ENCODE results near the gene EN2. TPM values are rescaled to one million over a fixed set of nuclear protein-coding genes. Genes with fewer than 3 reads are reported as not detected.

The EN2 gene
- total RNA-seq, 2 experiments from 2014 or later = not detected

DNA sequence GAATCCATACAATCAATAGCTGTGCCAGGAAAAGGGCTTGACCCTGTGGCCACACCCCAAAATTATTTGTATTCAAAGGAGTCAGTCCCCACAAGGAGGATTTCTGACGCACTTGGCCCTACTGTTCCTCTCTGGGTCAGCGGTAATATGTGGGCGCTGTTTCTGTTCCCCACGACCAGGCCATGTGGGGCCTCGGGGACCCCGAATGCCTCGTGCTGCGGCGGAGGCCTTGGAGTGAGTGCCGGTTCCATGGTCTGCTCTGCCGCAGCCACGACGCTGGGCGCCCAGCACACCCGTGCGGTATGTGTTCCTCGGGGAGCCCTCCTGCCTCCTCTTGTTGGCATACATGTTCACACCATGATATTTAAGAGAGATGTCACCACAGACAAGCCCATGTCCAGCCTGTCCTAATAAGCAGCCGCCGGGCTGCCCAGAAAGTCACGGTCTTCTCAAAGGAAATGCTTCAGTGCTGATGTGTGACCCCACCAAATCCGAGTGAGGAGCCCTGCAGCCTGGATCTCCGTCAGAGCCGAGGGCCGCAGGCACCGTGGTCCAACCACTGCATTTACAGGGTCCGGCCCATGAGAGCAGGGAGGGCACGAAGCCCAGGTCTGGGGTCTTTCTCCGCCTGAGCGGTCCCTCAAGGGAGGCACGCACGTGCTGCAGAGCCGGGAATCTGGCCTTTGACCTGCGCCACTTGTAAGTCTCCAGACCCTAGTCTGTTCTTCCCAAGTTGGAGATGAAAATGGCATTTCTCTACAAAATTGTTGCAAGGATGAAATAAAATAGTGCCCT is 36.0 kb downstream of the EN2 start:
- DNase-seq = no peak
- no peaks in the 10 kb centered on the region for H3K9me3 Mint-ChIP-seq
- peaks cover 19% of the 10 kb centered on the region for H3K4me1 Mint-ChIP-seq
- CTCF ChIA-PET = no interaction called here
- POLR2A ChIA-PET = no interaction called here
- H3K4me3 Mint-ChIP-seq = no peak overlapping the region
- H3K27me3 Mint-ChIP-seq = peaks cover 25% of the 10 kb centered on the region
- H3K27ac Mint-ChIP-seq = no peak overlapping the region
- no peaks in the 10 kb centered on the region for H3K36me3 Mint-ChIP-seq (ENCODE audit: low read depth)

DNA sequence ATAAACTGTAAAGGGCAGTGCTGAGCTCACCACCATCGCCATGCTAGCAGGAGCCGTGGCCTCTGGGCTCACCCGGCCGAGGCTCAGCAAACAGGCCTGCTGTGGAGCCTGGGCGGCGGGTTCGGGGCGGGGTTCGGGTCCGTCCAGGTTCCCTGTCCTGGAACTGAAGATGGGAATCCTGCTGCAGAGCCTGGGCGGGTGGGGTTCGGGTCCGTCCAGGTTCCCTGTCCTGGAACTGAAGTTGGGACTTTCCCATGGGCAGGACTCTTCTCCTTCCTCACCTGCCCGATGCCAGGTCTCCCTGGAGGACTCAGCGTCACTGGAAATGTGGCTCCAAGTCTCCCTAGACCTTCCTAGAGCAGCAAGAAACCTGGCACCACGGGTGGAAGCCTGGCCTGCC is 36.6 kb downstream of the EN2 start:
- CTCF ChIA-PET = no interaction called here
- no peak for DNase-seq
- peaks cover 19% of the 10 kb centered on the region for H3K4me1 Mint-ChIP-seq
- peaks cover 31% of the 10 kb centered on the region for H3K27me3 Mint-ChIP-seq
- H3K36me3 Mint-ChIP-seq (ENCODE audit: low read depth) = no peaks in the 10 kb centered on the region
- POLR2A ChIA-PET = no interaction called here
- no peaks in the 10 kb centered on the region for H3K9me3 Mint-ChIP-seq
- H3K27ac Mint-ChIP-seq = no peak overlapping the region
- no peak overlapping the region for H3K4me3 Mint-ChIP-seq

DNA sequence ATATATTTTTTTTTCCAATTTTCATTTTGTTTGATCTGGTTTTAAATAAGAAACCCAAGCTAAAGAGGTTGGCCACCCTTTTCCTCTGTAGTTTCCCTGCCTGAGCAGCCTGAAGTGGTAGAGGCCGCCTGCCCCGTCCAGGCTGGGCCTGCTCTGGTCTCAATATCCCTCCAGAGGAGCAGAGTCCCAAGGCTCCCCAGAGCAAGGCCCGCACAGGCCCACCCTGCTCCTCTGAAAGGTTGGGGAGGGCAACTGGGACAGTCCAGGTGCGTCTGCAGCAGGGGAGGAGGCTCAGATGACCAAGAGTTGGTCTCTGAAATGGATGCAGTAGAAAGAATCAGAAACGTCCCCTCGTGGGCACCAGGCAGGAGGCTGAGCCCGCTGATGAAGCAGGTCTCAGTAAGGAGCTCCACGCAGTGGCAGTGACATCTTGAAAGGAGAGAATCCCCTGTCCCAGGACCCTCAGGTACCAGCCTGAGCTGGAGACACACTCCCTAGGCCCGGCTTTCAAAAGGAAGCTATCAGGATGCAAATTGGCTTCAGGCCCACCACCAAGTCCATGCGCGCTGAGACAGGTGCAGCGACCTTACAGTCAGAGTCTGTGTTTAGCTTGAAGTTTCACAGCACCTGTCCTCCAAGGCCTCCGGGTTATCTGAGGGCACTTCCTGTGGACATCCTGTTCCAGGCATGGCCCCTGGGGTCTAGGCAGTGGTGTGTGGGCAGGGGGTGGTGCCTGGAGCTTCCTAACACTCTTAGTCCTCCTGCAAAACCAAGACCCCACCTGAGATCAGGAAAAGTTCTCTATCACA is 37.7 kb downstream of the EN2 start:
- ChIA-PET CTCF (interaction anchor here (1.7 kb wide), 1 partner anchor 18 kb away, joined by 5 read pairs; no protein-coding TSS in a partner anchor), POLR2A (no interaction called here)
- Mint-ChIP-seq H3K4me3 (no peak overlapping the region), H3K4me1 (peaks cover 11% of the 10 kb centered on the region), H3K27me3 (peaks cover 38% of the 10 kb centered on the region), H3K36me3 (ENCODE audit: low read depth) (no peaks in the 10 kb centered on the region), H3K9me3 (no peaks in the 10 kb centered on the region), H3K27ac (no peak overlapping the region)
- DNase-seq = no peak

DNA sequence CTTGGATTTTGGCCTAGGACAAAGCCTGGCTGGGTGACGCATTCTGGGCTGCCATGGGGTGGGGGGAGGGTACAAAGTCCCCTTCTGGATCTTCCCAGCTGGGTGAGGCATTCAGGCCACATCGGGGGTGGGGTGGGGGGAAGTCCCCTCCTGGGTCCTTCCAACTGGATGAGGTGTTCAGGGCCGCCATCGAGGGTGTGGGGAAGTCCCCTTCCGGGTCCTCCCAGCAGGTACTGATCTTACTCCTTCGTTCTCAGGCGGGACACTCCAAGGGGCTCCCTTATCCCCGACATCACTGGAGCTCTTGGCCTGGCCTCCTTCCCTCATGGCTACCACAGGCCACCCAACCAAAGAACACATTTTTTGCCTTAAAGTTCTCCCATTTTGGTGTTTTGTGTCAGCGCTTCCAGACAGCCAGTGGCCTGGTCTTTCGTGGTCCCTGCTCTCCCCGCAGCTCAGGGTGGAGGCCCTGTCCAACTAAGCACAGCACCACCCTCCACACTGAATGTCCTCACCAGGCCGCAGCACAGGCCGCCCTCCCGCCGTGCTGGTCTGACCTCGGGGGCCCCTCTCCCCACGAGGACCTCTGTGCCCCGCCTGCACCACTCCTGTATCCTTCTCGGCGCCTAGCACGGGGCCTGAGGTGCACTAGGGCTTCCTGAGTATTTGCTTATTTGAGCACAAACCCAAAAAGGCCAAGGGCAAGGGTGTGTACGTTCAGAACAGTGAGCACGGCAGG is 38.5 kb downstream of the EN2 start:
- ChIA-PET CTCF (interaction anchor here (1.7 kb wide), 1 partner anchor 19 kb away, joined by 5 read pairs; no protein-coding TSS in a partner anchor), POLR2A (no interaction called here)
- H3K4me3 Mint-ChIP-seq = no peak overlapping the region
- peaks cover 3% of the 10 kb centered on the region for H3K4me1 Mint-ChIP-seq
- no peak overlapping the region for H3K27ac Mint-ChIP-seq
- DNase-seq = no peak
- H3K36me3 Mint-ChIP-seq (ENCODE audit: low read depth) = no peaks in the 10 kb centered on the region
- no peaks in the 10 kb centered on the region for H3K9me3 Mint-ChIP-seq
- peaks cover 41% of the 10 kb centered on the region for H3K27me3 Mint-ChIP-seq

DNA sequence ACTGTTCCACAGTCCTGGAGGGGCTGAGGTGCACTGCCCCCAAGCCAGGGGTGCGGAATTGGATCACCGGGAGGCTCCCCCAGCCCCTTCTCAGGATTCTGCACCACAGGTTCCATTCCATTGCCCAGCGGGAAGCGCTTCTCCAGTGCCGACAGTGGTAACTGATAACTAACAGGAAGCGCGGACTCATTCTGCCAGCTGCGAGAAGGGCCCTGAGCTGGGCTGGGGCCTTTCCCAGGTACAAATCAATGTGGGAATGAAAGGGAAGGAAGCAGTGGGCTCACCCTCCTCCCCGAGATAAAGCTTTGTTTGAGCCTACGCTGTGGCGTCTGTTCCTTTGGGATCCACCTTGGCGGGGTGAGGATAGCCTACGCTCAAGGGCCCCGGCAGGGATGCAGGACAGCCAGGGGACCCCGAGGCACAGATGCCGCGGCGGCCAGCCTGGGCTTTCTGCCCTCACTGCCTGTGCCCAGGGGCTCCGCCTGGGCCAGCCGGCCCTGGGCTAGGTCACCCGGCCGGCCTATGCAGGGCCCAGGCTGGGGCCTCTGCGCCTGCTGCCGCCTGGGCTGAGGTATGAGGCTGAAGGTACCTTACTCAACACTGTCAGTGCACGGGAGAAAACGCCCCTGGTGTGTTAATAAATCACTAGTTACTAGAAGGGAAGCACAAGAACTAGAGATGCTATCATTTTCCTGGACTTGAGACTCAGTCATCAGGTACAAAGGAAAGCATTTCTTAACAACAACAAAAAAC is 39.4 kb downstream of the EN2 start:
- no peaks in the 10 kb centered on the region for H3K36me3 Mint-ChIP-seq (ENCODE audit: low read depth)
- H3K9me3 Mint-ChIP-seq = no peaks in the 10 kb centered on the region
- no peaks in the 10 kb centered on the region for H3K4me1 Mint-ChIP-seq
- H3K27ac Mint-ChIP-seq = no peak overlapping the region
- H3K4me3 Mint-ChIP-seq = no peak overlapping the region
- peaks cover 41% of the 10 kb centered on the region for H3K27me3 Mint-ChIP-seq
- ChIA-PET CTCF (no interaction called here), POLR2A (no interaction called here)
- DNase-seq = no peak

GRCh38 chr7:155505422-155505793 is 47.5 kb downstream of the EN2 start:
- ChIA-PET CTCF (no interaction called here), POLR2A (no interaction called here)

GRCh38 chr7:155506854-155507337 is 49.0 kb downstream of the EN2 start:
- H3K4me1 Mint-ChIP-seq = peaks cover 19% of the 10 kb centered on the region
- H3K36me3 Mint-ChIP-seq (ENCODE audit: low read depth) = peaks cover 3% of the 10 kb centered on the region
- H3K4me3 Mint-ChIP-seq = no peak overlapping the region
- peaks cover 87% of the 10 kb centered on the region for H3K27me3 Mint-ChIP-seq
- H3K27ac Mint-ChIP-seq = no peak overlapping the region
- POLR2A ChIA-PET = no interaction called here
- no peak for DNase-seq
- H3K9me3 Mint-ChIP-seq = peaks cover 4% of the 10 kb centered on the region
- CTCF ChIA-PET = interaction anchor here (0.8 to 1.2 kb wide), 2 partner anchors 32 to 131 kb away, joined by 3 read pairs; no protein-coding TSS in a partner anchor

More at GRCh38 chr7:155505422-155505793, 47.5 kb downstream of the EN2 start:
- DNase-seq = no peak
- H3K36me3 Mint-ChIP-seq (ENCODE audit: low read depth) = peaks cover 3% of the 10 kb centered on the region
- H3K9me3 Mint-ChIP-seq = peaks cover 4% of the 10 kb centered on the region
- peaks cover 18% of the 10 kb centered on the region for H3K4me1 Mint-ChIP-seq
- no peak overlapping the region for H3K4me3 Mint-ChIP-seq
- peaks cover 87% of the 10 kb centered on the region for H3K27me3 Mint-ChIP-seq
- H3K27ac Mint-ChIP-seq = no peak overlapping the region

GRCh38 chr7:155507576-155507975 is 49.6 kb downstream of the EN2 start:
- Mint-ChIP-seq H3K27ac (no peak overlapping the region), H3K36me3 (ENCODE audit: low read depth) (peaks cover 3% of the 10 kb centered on the region), H3K4me3 (no peak overlapping the region), H3K9me3 (peaks cover 4% of the 10 kb centered on the region), H3K4me1 (peaks cover 19% of the 10 kb centered on the region), H3K27me3 (peaks cover 90% of the 10 kb centered on the region)
- ChIA-PET POLR2A (no interaction called here), CTCF (interaction anchor here (0.8 to 1.2 kb wide), 2 partner anchors 32 to 132 kb away, joined by 3 read pairs; no protein-coding TSS in a partner anchor)
- no peak for DNase-seq

- ChIA-PET POLR2A (no interaction called here), CTCF (no interaction called here)
- H3K9me3 Mint-ChIP-seq = peaks cover 4% of the 10 kb centered on the region
- H3K27ac Mint-ChIP-seq = no peak overlapping the region
- H3K4me3 Mint-ChIP-seq = peak overlapping the region; percentile 7
- DNase-seq = no peak
- peaks cover 19% of the 10 kb centered on the region for H3K4me1 Mint-ChIP-seq
- peaks cover 3% of the 10 kb centered on the region for H3K36me3 Mint-ChIP-seq (ENCODE audit: low read depth)
- peaks cover 85% of the 10 kb centered on the region for H3K27me3 Mint-ChIP-seq
Measured at GRCh38 chr7:155508376-155509358, 50.7 kb downstream of the EN2 start.

DNA sequence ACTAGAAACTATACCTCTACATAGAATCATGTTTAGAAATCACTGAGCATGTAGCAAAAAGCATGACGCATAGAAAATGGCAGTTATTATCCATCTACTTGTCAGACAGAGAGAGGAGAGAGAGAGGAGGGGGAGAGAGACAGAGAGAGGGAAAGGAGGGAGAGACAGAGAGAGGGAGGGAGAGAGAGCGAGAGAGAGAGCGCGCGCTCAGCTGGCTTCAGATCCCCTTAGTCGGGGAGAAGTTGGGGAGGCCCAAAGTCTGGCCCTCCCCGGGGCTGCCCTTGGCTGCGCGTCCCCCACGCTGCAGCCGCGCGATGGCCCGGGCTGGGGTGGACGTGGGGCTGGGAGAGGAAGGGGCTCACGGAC is 51.4 kb downstream of the EN2 start:
- Mint-ChIP-seq H3K36me3 (ENCODE audit: low read depth) (peaks cover 3% of the 10 kb centered on the region), H3K4me3 (peak overlapping the region; percentile 2), H3K27me3 (peaks cover 84% of the 10 kb centered on the region), H3K4me1 (peaks cover 19% of the 10 kb centered on the region), H3K27ac (no peak overlapping the region), H3K9me3 (peaks cover 4% of the 10 kb centered on the region)
- CTCF ChIA-PET = no interaction called here
- POLR2A ChIA-PET = no interaction called here
- no peak for DNase-seq

GRCh38 chr7:155509725-155510551 is 52.0 kb downstream of the EN2 start:
- Mint-ChIP-seq H3K27ac (peak overlapping the region; percentile 25), H3K4me1 (peaks cover 19% of the 10 kb centered on the region), H3K36me3 (ENCODE audit: low read depth) (peaks cover 3% of the 10 kb centered on the region), H3K27me3 (peaks cover 80% of the 10 kb centered on the region), H3K4me3 (peak overlapping the region; percentile 38), H3K9me3 (peaks cover 4% of the 10 kb centered on the region)
- POLR2A ChIA-PET = no interaction called here
- CTCF ChIA-PET = no interaction called here
- DNase-seq = no peak

Measured in activated CD4-positive, alpha-beta T cell treated with anti-CD3 and anti-CD28 coated beads, Interleukin-2, amount 10 ng/mL, durations not matched to agents 7 days and 5 days (primary cell).